LNCAP (cell line): ENCODE results near the gene AARSD1.

Experiments used
- TF ChIP-seq, protein P1 (sequence below): fragments of 450-650 bp; IDR thresholded peaks from 2 replicates; pipeline ENCODE4 v1.5.1; 2017; ENCODE audit warnings: mild to moderate bottlenecking

Gene AARSD1

GRCh38 chr17:42969001-42969581 lies 4.8 kb upstream of the AARSD1 start:
- TF ChIP-seq, protein P1, sequence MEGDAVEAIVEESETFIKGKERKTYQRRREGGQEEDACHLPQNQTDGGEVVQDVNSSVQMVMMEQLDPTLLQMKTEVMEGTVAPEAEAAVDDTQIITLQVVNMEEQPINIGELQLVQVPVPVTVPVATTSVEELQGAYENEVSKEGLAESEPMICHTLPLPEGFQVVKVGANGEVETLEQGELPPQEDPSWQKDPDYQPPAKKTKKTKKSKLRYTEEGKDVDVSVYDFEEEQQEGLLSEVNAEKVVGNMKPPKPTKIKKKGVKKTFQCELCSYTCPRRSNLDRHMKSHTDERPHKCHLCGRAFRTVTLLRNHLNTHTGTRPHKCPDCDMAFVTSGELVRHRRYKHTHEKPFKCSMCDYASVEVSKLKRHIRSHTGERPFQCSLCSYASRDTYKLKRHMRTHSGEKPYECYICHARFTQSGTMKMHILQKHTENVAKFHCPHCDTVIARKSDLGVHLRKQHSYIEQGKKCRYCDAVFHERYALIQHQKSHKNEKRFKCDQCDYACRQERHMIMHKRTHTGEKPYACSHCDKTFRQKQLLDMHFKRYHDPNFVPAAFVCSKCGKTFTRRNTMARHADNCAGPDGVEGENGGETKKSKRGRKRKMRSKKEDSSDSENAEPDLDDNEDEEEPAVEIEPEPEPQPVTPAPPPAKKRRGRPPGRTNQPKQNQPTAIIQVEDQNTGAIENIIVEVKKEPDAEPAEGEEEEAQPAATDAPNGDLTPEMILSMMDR = no peak

DNA sequence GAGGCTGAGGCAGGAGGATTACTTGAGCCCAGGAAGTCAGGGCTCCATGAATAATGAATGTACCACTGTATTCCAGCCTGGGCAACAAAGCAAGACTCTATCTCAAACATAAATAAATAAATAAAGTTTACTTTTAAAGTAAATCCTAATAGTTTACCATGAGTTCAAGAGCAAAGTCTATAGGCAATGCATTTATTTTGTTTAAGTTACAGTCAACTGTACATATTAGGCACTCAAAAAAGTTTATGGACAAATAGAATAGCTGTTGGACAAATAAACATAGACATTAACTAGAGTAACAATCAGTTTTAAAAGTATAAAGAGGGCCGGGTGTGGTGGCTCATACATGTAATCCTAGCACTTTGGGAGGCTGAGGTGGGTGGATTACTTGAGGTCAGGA lies 3.7 kb upstream of the AARSD1 start:
- TF ChIP-seq, protein P1 = no peak

- TF ChIP-seq, protein P1 = no peak
Observed at GRCh38 chr17:42953669-42954068, 10.6 kb downstream of the AARSD1 start.

GRCh38 chr17:42950044-42950783 lies 14.0 kb downstream of the AARSD1 start:
- TF ChIP-seq, protein P1 = no peak

DNA sequence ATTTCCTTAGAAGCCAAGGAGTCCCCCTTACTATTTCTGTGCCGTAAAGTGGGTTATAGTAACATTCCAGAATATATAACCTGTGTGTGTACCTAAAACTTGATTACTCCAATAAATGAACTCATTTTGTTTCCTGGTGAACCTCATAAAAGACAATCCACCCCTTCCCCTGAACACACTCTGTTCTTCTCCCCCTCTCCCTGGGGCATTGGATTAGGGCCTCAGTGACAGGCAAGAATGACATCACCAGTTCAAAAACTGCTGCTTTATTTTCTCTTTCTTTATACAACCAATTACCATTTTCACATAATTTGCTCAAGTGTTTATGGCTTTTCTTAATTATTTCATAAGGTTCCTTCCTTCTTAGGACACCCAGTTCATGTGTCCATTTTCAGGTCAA lies 17.4 kb downstream of the AARSD1 start:
- TF ChIP-seq, protein P1 = no peak

DNA sequence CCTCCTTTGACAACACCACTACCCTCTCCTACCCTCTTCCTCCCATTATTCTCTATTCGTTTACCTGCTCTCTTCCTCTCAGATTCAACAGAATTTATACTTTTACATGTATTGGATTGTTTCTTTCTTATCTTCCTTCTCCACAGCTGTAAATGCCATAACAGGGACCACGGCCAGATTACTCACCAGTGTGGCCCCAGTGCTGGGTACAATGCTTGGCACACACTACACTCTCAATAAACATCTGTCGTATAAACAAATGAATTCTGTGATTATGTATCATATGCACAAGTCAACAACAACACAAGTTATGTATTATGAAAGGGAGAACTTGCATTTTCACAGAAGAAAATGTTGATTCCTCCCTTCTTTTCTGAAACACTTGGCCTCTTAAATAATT lies 20.0 kb downstream of the AARSD1 start:
- TF ChIP-seq, protein P1 = no peak

DNA sequence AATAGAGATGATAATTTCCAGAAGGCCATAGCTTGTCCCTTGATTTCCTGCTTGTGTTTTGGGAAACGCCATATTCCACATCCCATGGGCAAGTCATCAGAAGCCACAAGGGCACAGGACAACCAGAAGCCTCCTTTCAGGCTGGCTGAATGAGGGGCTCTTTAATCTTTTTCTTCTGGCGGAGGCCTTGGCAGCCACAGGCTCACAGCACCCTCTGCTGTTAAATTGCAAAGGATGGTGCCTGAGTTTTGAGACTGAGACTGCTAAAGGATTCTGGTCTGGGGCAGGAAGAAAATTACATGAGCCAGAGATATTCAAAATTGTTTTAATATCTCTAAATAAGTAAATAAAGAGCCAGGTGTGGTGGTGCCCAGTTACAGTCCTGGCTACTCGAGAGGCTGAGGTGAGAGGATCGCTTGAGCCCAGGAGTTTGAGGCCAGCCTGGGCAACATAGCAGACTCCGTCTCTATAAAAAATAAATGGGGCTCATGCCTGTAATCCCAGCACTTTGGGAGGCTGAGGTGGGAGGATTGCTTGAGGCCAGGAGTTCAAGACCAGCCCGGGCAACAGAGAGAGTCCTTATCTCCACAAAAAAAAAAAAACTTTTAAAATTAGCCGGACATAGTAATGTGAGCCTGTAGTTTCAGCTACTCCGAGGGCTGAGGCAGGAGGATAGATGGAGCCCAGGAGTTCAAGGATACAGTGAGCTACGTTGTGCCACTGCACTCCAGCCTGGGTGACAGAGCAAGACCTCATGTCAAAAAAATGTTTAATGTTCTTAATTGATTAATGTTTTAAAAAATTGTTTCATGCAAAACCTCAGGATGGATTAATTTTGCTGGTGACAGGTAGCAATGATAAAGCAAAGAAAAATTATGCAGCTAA lies 26.3 kb downstream of the AARSD1 start:
- TF ChIP-seq, protein P1 = peak; percentile 67
